ENCODE measurements around the gene CAMTA1. TPM values are rescaled to one million over a fixed set of nuclear protein-coding genes. Genes with fewer than 3 reads are reported as not detected.

CAMTA1 gene
- polyA plus RNA-seq, 1 experiment, result 64.9 TPM

DNA sequence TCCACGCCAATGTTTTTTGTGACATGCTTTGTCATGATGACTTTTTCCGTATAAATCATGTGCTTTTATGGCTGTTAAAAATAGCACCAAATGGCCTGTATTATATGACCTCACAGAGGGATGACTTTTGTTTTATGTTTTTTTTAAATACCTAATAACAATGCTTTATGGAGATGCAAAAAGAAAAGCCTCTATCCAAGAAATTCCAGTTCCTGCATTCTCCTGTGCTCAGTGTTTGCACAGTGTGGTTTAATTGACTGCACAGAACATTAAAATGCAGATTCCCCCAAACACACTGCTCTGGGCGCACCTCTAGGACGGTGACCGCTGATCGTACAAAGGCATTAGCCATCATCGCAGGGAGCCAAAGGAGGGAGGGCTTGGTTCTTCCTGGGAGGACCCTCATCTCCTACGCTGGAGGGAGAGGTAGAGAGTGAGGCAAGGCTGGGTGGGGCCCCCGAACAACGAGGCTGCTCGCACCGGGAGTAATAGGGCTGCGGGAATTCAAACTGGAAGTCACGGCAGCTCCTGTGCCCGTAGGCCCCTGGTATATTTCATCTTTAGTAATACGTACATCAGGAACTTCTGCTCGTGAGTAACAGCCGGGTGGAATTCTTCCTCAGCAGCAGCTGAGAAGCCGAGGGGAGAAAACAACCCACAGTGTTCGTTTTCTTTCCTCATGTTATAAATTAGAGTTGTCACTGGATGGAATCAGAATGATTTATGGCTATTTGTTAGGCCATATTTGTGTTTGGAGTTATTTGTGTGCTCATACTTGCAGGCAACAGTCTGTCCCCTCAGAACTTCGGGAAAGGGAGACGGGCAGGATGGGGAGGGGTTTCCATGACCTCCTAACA is 465.6 kb downstream of the CAMTA1 start:
- POLR2A ChIA-PET, result no interaction called here
- Histone ChIP-seq H3K4me3 (ENCODE audit: low read depth, low read length) (no peak overlapping the region), H3K27ac (ENCODE audit: low read depth, low read length) (no peak overlapping the region), H3K9me3 (ENCODE audit: control insufficient read depth, insufficient read depth, low read length) (peaks cover 3% of the 10 kb centered on the region), H3K27me3 (ENCODE audit: control insufficient read depth, insufficient read depth, low read length) (no peaks in the 10 kb centered on the region)
- TF ChIP-seq, protein P1, sequence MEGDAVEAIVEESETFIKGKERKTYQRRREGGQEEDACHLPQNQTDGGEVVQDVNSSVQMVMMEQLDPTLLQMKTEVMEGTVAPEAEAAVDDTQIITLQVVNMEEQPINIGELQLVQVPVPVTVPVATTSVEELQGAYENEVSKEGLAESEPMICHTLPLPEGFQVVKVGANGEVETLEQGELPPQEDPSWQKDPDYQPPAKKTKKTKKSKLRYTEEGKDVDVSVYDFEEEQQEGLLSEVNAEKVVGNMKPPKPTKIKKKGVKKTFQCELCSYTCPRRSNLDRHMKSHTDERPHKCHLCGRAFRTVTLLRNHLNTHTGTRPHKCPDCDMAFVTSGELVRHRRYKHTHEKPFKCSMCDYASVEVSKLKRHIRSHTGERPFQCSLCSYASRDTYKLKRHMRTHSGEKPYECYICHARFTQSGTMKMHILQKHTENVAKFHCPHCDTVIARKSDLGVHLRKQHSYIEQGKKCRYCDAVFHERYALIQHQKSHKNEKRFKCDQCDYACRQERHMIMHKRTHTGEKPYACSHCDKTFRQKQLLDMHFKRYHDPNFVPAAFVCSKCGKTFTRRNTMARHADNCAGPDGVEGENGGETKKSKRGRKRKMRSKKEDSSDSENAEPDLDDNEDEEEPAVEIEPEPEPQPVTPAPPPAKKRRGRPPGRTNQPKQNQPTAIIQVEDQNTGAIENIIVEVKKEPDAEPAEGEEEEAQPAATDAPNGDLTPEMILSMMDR (IDR thresholded peaks at IDR 0.05; ENCODE audit: low read depth, low read length), result no peak
- DNase-seq (ENCODE audit: low read depth, low spot score), result no peak
- CTCF ChIA-PET, result no interaction called here

DNA sequence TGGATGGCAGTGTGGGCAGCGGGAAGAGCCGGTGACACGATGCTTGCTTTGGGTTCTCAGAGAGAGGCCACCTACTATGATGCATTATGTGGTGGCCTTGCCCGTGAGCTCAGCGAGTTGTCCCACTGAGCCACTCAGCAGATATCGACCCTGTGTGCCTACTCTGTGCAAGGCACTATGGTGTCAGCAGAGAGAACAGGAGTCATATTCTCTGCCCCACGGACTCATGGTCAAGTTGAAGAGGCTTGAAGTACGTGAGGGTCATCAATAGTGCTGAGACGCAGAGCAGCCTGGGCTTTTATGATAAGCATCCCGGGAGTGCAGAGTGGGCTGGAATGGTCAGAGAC is 466.2 kb downstream of the CAMTA1 start:
- ChIA-PET CTCF (no interaction called here), POLR2A (no interaction called here)
- H3K27ac ChIP-seq (ENCODE audit: low read depth, low read length), result no peak overlapping the region

DNA sequence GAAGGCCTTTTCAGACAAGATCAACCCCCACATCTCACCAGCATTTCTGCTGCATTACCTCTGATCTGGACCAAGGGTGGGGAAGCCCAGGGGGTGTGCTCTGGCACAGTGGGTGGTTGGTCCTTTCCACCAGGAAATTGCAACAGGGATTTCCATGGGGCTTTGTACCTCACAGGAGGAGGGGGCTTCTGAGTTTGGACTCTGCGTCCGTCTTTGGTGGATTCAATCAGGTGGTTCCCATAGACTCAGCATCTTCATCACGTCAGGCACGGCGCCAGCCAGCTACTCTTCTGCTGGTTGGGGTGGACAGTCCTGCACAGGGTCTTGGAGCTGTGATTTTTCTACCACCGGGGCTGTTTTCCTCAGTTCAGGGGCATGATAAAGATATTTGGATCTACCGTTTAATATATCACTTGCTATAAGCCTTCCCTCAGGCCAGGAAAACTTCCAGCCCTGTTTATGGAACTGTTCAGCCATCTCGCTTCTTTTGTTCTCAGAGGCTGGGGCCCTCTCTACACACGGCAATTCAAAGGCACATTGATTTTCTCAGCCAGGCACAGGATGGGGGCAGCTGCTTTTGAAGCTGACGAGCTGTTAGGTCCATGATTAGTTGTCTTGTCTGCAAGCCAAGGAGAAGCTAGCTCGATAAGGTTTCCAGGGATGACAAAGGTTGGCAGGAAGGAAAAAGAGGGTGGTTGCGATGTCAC is 467.3 kb downstream of the CAMTA1 start:
- DNase-seq (ENCODE audit: low read depth, low spot score), result no peak
- no peaks in the 10 kb centered on the region for H3K27me3 ChIP-seq (ENCODE audit: control insufficient read depth, insufficient read depth, low read length)
- TF ChIP-seq, protein P1 (IDR thresholded peaks at IDR 0.05; ENCODE audit: low read depth, low read length), result no peak
- peak overlapping the region; percentile 39 for H3K27ac ChIP-seq (ENCODE audit: low read depth, low read length)
- CTCF ChIA-PET, result interaction anchor here (0.9 kb wide), 1 partner anchor 45 kb away, joined by 3 read pairs; no protein-coding TSS in a partner anchor
- H3K4me3 ChIP-seq (ENCODE audit: low read depth, low read length), result no peak overlapping the region
- H3K9me3 ChIP-seq (ENCODE audit: control insufficient read depth, insufficient read depth, low read length), result peaks cover 3% of the 10 kb centered on the region
- POLR2A ChIA-PET, result interaction anchor here (0.6 to 1.7 kb wide), 4 partner anchors 12 to 47 kb away, joined by 3 to 7 read pairs (median 4); no protein-coding TSS in a partner anchor

More for the DNA sequence above, 466.2 kb downstream of the CAMTA1 start:
- H3K9me3 ChIP-seq (ENCODE audit: control insufficient read depth, insufficient read depth, low read length), result peaks cover 3% of the 10 kb centered on the region
- TF ChIP-seq, protein P1 (IDR thresholded peaks at IDR 0.05; ENCODE audit: low read depth, low read length), result no peak
- H3K27me3 ChIP-seq (ENCODE audit: control insufficient read depth, insufficient read depth, low read length), result no peaks in the 10 kb centered on the region
- no peak for DNase-seq (ENCODE audit: low read depth, low spot score)
- H3K4me3 ChIP-seq (ENCODE audit: low read depth, low read length), result no peak overlapping the region

DNA sequence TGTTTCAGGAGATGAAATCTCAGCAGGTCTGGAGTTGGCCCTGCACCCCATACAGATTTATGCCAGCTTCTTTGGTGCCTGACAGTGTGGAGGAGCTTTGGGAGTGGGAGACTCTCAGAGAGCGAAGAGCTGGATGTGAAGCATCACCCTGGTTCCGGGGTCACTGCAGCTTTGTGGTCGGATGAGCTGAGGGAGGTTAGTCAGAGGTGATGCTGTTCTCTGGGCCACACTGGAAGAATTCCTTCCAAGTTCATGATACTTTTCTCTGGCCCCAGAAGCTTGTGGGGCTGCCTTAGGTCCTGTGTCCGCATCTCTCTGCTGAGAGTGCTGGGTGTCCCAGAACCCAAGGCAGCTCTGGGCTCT is 467.8 kb downstream of the CAMTA1 start:
- Histone ChIP-seq H3K27ac (ENCODE audit: low read depth, low read length) (peak overlapping the region; percentile 39), H3K4me3 (ENCODE audit: low read depth, low read length) (no peak overlapping the region), H3K27me3 (ENCODE audit: control insufficient read depth, insufficient read depth, low read length) (no peaks in the 10 kb centered on the region), H3K9me3 (ENCODE audit: control insufficient read depth, insufficient read depth, low read length) (peaks cover 3% of the 10 kb centered on the region)
- ChIA-PET POLR2A (interaction anchor here (0.6 to 1.7 kb wide), 4 partner anchors 12 to 46 kb away, joined by 3 to 7 read pairs (median 4); no protein-coding TSS in a partner anchor), CTCF (no interaction called here)
- TF ChIP-seq, protein P1 (IDR thresholded peaks at IDR 0.05; ENCODE audit: low read depth, low read length), result no peak
- no peak for DNase-seq (ENCODE audit: low read depth, low spot score)
